ENCODE measurements around the gene ZYG11A.

Gene ZYG11A

DNA sequence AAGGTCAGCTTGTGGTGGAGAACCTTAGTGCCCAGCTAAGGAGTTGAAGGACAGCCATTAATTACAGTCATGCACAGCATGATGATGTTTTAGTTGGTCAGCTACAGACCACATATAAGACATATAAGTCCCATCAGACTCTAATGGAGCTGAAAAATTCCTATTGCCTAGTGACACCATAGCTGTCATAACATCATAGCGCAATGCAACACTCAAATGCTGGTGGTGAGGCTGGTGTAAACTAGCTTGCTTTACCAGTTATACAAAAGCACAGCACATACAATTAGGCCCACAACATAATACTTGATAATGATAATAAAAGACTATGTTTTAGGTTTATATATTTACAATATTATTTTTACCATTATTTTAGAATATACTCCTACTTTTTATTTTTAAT lies 75.0 kb downstream of the ZYG11A start:
- no peak for DNase-seq (ENCODE audit: low read depth)

GRCh38 chr1:52918201-52918600 lies 75.6 kb downstream of the ZYG11A start:
- no peak for DNase-seq (ENCODE audit: low read depth)

GRCh38 chr1:52919051-52919722 lies 76.6 kb downstream of the ZYG11A start:
- no peak for DNase-seq (ENCODE audit: low read depth)

DNA sequence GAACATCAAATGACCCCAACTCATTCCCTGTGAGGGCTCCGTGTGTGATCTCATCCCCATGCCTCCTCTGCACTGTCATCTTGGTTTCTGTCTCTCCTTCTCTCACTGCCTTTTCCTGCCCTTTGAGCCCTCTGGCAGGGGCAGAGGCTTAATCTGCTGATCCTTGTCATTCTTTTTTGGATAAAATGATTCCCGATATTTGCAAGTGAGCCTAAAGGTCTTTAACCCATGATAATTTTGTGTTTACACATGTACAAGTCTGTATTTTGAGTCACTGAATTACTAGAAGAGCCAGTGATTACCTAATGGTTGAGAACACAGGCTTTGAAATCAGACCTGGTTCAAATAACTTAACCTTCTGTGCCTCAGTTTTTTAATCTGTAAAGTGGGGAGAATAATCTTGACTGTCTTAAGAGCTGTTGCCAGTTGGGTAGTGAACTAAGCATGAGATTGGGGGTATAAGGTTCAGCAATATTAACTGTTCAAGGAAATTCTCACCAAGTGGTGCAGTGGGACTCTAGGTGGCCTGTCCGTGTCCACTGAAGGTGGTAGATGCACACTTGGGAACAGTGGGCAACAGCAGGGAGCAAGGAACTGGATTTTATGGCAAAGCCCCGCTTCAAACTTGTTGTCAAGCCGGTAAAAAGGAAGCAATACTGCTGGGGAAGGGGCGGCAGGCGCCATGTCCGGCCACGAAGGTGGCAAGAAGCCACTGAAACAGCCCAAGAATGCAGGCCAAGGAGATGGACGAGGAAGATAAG lies 77.3 kb downstream of the ZYG11A start:
- no peak for DNase-seq (ENCODE audit: low read depth)

DNA sequence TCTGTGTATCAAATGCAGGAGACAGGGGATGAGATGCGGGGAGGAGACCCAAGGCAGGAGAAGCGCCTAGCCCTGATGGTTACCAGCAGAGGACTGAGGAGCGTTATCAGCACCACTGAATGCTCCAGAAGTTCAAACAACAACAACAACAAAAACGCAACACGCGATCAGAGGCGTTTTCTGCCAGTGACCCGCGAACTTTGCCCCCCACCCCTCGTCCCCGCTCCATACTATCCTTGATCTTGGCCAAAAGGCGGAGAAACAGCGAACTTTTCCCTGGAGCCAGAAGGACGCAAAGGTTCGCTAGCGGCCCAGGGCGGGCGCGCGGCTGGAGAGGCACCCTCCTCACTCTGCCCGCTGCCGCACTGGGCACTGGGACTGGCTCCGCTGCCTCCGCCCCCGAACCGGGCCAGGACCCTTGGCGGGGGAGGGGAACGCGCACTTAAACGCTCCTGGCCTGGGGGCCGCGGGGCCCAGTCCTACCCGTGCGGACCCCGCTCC lies 78.3 kb downstream of the ZYG11A start:
- no peak for DNase-seq (ENCODE audit: low read depth)

GRCh38 chr1:52925571-52926005 lies 83.0 kb downstream of the ZYG11A start:
- no peak for DNase-seq (ENCODE audit: low read depth)

- DNase-seq (ENCODE audit: low read depth) = no peak
Observed at GRCh38 chr1:52926864-52927211, 84.3 kb downstream of the ZYG11A start.

- peak; percentile 71 for DNase-seq (ENCODE audit: low read depth)
Observed at GRCh38 chr1:52927212-52928014, 84.9 kb downstream of the ZYG11A start, which contains the start of gene SCP2. TSS of gene SCP2 (plus strand) at chr1:52927276. CDS start at chr1:52927397, 121 bp downstream.

DNA sequence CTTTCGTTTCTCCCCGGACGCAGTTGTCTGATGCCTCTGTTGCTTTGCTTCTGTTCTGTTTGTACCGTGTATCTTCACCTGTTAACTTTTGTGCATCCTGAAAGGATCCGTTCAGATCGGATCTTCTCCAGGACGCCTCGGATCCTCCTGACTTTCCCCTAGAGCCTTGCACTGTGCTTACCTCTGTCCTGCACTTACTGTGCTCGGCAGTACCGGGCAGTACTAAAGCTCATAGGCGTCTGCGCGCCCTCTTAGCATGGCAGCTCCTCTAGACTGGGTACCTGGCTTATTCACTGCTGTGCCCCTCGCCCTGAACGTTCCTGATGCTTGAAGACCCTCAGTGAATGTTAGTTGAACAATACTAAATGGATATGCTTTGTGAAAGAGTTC lies 85.5 kb downstream of the ZYG11A start:
- DNase-seq (ENCODE audit: low read depth) = no peak

- no peak for DNase-seq (ENCODE audit: low read depth)
Observed at GRCh38 chr1:52929019-52929418, 86.5 kb downstream of the ZYG11A start.

DNA sequence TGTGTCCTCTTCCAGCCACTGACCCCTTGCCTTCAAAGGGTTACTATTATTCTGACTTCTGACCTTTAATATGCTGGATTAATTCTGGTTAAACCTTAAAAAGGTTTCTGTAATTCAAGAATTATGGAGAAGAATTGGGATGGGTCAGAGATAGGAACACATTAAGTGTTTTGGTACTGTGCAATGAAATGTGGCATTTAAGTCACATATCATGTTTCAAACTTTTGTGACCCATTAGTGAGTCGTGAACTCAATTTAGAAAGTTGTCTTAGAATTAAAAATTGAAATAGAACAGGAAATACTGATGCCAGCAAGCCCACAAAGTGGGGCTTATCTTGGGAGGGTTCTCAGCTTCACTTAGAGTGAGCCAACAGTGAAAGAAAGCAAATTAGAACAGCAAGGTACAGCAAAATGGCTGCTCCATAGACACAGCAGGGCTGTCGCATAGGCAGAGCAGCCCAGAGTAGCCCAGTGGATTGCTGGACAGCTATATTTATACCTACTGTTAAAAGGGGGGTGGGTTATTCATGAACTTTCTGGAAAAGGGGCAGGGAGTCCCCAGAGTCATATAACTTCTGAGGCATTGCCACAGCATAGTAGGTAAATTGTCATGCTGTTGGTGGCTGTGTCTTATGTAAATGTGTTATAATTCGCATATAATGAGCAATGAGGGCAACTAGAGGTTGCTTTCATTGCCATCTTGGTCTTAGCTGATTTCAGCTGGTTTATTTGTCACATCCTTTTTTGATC lies 95.0 kb downstream of the ZYG11A start:
- no peak for DNase-seq (ENCODE audit: low read depth)

GRCh38 chr1:52938183-52938451 lies 95.6 kb downstream of the ZYG11A start:
- no peak for DNase-seq (ENCODE audit: low read depth)

- no peak for DNase-seq (ENCODE audit: low read depth)
Observed at GRCh38 chr1:52943876-52944416, 101.4 kb downstream of the ZYG11A start.

- no peak for DNase-seq (ENCODE audit: low read depth)
Observed at GRCh38 chr1:52944566-52944965, 102.0 kb downstream of the ZYG11A start.
